Measurements from ENCODE around the gene VCX2. TPM values are rescaled to one million over a fixed set of nuclear protein-coding genes. Genes with fewer than 3 reads are reported as not detected.
"Not testable (repeated sequence)": the region's sequence is repeated elsewhere in the genome, so short reads cannot be mapped to it uniquely, and the experiment has no call there.

The VCX2 gene
- total and polyA plus RNA-seq, 7 donors: not detected

- WGBS, 3 donors: 58 to 74% (median 59%) methylated on average over 1 of the region's 1 CpG
- DNase-seq (no peak), ATAC-seq (no peak)
- Histone ChIP-seq H3K36me3 (ENCODE audit: insufficient read depth in 1 of 2, low read depth in 1 of 2) (no peaks in the 10 kb centered on the region), H3K9me3 (no peaks in the 10 kb centered on the region), H3K4me1 (no peaks in the 10 kb centered on the region), H3K27me3 (ENCODE audit: insufficient read depth in 3 of 3, low read length in 2 of 3) (no peaks in the 10 kb centered on the region), H3K27ac (no peak overlapping the region), H3K4me3 (no peak overlapping the region)
- no peak for TF ChIP-seq CTCF (IDR thresholded peaks at IDR 0.05)
- intact Hi-C loops (cut with DNase I): no loop called here
Measured at GRCh38 chrX:8183346-8183745, 12.3 kb upstream of the VCX2 start.

- intact Hi-C loops (cut with DNase I): no loop called here
- Histone ChIP-seq H3K4me1 (no peaks in the 10 kb centered on the region), H3K36me3 (ENCODE audit: insufficient read depth in 1 of 2, low read depth in 1 of 2) (no peaks in the 10 kb centered on the region), H3K27ac (no peak overlapping the region), H3K4me3 (no peak overlapping the region), H3K27me3 (ENCODE audit: insufficient read depth in 3 of 3, low read length in 2 of 3) (no peaks in the 10 kb centered on the region), H3K9me3 (no peaks in the 10 kb centered on the region)
- peak; percentile 11 for TF ChIP-seq CTCF (IDR thresholded peaks at IDR 0.05)
- WGBS, 3 donors: 12 to 27% (median 19%) methylated on average over 1 of the region's 1 CpG
- DNase-seq (no peak), ATAC-seq (no peak)
Measured at GRCh38 chrX:8179656-8180055, 8.6 kb upstream of the VCX2 start.

- H3K36me3 ChIP-seq (ENCODE audit: insufficient read depth in 1 of 2, low read depth in 1 of 2); H3K4me1 ChIP-seq; H3K27me3 ChIP-seq (ENCODE audit: insufficient read depth in 3 of 3, low read length in 2 of 3); DNase-seq; H3K4me3 ChIP-seq; ATAC-seq; intact Hi-C loops (cut with DNase I); H3K27ac ChIP-seq; H3K9me3 ChIP-seq: not testable (repeated sequence)
- 49 to 59% (median 55%) methylated on average over 6 to 7 of the region's 7 CpGs for WGBS, 3 donors
Measured at GRCh38 chrX:8154011-8154410, 17.1 kb downstream of the VCX2 start.

GRCh38 chrX:8147226-8147625 lies 23.8 kb downstream of the VCX2 start:
- WGBS, 3 donors: 36 to 44% (median 42%) methylated on average over 4 of the region's 4 CpGs
- Histone ChIP-seq H3K4me1 (no peaks in the 10 kb centered on the region), H3K36me3 (ENCODE audit: insufficient read depth in 1 of 2, low read depth in 1 of 2) (no peaks in the 10 kb centered on the region), H3K27ac (no peak overlapping the region), H3K27me3 (ENCODE audit: insufficient read depth in 3 of 3, low read length in 2 of 3) (no peaks in the 10 kb centered on the region), H3K4me3 (no peak overlapping the region), H3K9me3 (peaks cover 3% of the 10 kb centered on the region)
- DNase-seq (no peak), ATAC-seq (no peak)
- TF ChIP-seq CTCF (IDR thresholded peaks at IDR 0.05): no peak
- intact Hi-C loops (cut with DNase I): no loop called here

GRCh38 chrX:8144925-8145324 lies 26.1 kb downstream of the VCX2 start:
- ATAC-seq (no peak), DNase-seq (no peak)
- no peak overlapping the region for H3K4me3 ChIP-seq
- H3K4me1 ChIP-seq: no peaks in the 10 kb centered on the region
- WGBS, 3 donors: 93 to 99% (median 94%) methylated on average over 18 to 24 of the region's 24 CpGs
- H3K36me3 ChIP-seq (ENCODE audit: insufficient read depth in 1 of 2, low read depth in 1 of 2): no peaks in the 10 kb centered on the region
- TF ChIP-seq CTCF (IDR thresholded peaks at IDR 0.05): no peak
- peaks cover 3% of the 10 kb centered on the region for H3K9me3 ChIP-seq
- no peaks in the 10 kb centered on the region for H3K27me3 ChIP-seq (ENCODE audit: insufficient read depth in 3 of 3, low read length in 2 of 3)
- intact Hi-C loops (cut with DNase I): no loop called here
- H3K27ac ChIP-seq: no peak overlapping the region

All from psoas muscle (tissue), 8 donors.